Esophagus (tissue), 2 donors: ENCODE results near the gene AMH. TPM values are rescaled to one million over a fixed set of nuclear protein-coding genes. Genes with fewer than 3 reads are reported as not detected.

Experiments used
- H3K27ac ChIP-seq, 2 donors: one replicate each; pipeline ENCODE4 v1.5.1; 2013; ENCODE audit warnings: low read depth in 2 of 2, mild to moderate bottlenecking in 2 of 2, inconsistent platforms in 1 of 2, low read length in 1 of 2, moderate library complexity in 1 of 2
- H3K27me3 ChIP-seq, 2 donors: one replicate each; pipeline ENCODE4 v1.6.1; 2013; ENCODE audit warnings: low read length in 2 of 2, control low read depth in 1 of 2, mild to moderate bottlenecking in 1 of 2; ENCODE audit not compliant: insufficient read depth in 2 of 2, control insufficient read depth in 1 of 2
- H3K36me3 ChIP-seq, 2 donors: one replicate each; pipeline ENCODE4 v1.6.1; 2013; ENCODE audit warnings: low read length in 1 of 2; ENCODE audit not compliant: control insufficient read depth in 2 of 2, insufficient read depth in 2 of 2
- H3K4me1 ChIP-seq, 2 donors: one replicate each; pipeline ENCODE4 v1.6.1; 2013; ENCODE audit warnings: low read length in 1 of 2; ENCODE audit not compliant: control insufficient read depth in 2 of 2, insufficient read depth in 2 of 2
- H3K4me3 ChIP-seq, 2 donors: one replicate each; pipeline ENCODE4 v1.5.1; 2013; ENCODE audit warnings: low read length in 2 of 2, mild to moderate bottlenecking in 2 of 2, low read depth in 1 of 2, moderate library complexity in 1 of 2
- H3K9me3 ChIP-seq, 2 donors: one replicate each; pipeline ENCODE4 v1.6.1; 2013; ENCODE audit warnings: mild to moderate bottlenecking in 2 of 2, low read depth in 1 of 2, low read length in 1 of 2, moderate library complexity in 1 of 2; ENCODE audit not compliant: control insufficient read depth in 2 of 2, insufficient read depth in 1 of 2
- WGBS, 2 donors: extraction: QIAGEN DNeasy Blood & Tissue Kit; methylation state at CpG; one replicate each; pipeline ENCODE4 v1.1.7; 2013; 5-methylcytosine and 5-hydroxymethylcytosine counted together
- polyA plus RNA-seq, 2 donors: library from polyadenylated mRNA; stranded (reverse); fragments of 200-250 nt; gene quantifications; one replicate each; pipeline ENCODE4 v1.2.3, GENCODE V29; 2013
- donor health status: healthy with polysubstance abuse.
- donor health status: Bipolar disorder and iron deficiency.

The AMH gene
- polyA plus RNA-seq, 2 donors, result 0.55 to 2.5 TPM

DNA sequence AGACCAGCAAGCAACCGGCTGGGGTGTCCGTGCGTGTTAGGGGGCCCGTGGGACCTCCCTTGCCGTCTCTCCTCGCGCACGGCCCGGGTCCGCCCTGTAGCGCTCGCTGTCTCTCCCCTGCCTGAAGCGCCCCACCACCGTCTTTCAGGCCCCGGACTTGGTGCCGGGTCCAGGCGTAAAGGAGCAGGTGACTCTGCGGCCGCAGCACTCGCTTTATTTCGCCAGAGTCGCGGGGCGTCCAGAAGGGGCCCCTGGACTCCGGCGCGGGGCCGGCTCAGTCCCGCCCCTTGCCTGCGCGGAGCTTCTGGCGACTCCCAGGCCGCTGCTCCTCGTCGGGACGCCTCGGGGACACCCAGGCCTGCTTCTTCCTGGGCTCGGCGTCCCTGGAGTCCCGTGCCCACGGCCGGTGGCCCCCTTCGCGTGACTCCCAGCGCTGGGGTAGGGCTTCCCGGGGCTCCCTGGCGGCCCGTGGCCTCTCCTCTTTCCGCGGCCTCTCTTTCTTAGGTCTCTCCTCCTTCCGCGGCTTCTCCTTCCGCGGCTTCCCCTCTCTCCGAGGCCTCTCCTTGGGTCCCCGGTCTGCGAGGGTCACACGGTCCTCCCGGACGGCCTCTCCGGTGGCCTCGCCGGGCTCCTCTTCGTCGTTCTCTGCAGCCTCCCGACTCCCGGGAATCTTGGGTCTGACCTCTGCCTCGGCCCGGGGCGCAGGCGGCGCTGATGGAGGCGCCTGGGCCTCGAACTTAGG, 3.1 kb downstream of the AMH start:
- peaks cover 4 to 14% of the 10 kb centered on the region in 2 donors for H3K36me3 ChIP-seq
- H3K27me3 ChIP-seq, result peaks cover 0 to 25% of the 10 kb centered on the region in 2 donors
- peak overlapping the region in 1 of 2 donors; percentile 2 for H3K4me3 ChIP-seq
- WGBS, 2 donors, result 8 to 11% methylated on average over 71 to 74 of the region's 74 CpGs
- peaks cover 11 to 29% of the 10 kb centered on the region in 2 donors for H3K4me1 ChIP-seq
- H3K27ac ChIP-seq, result no peak overlapping the region
- no peaks in the 10 kb centered on the region for H3K9me3 ChIP-seq

DNA sequence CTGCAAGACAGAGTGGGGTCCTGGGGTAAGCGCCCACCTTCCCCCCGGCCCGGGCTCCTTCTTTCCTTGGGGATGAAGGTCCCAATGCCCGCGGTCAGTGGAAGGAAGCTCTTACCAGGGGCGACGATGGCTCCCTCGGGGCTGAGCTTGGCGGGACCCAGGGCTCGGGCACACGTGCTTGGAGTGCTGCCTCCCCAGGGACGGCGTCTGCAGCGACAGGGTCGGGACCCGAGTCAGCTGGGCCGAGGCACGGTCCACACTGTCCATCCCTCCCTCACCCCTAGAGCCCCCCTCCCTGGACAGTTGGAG, 3.6 kb downstream of the AMH start:
- H3K27me3 ChIP-seq, result peaks cover 0 to 25% of the 10 kb centered on the region in 2 donors
- H3K27ac ChIP-seq, result no peak overlapping the region
- H3K4me1 ChIP-seq, result peaks cover 11 to 29% of the 10 kb centered on the region in 2 donors
- H3K4me3 ChIP-seq, result no peak overlapping the region
- no peaks in the 10 kb centered on the region for H3K9me3 ChIP-seq
- H3K36me3 ChIP-seq, result peaks cover 4 to 9% of the 10 kb centered on the region in 2 donors
- 8 to 16% methylated on average over 7 to 18 of the region's 18 CpGs for WGBS, 2 donors

DNA sequence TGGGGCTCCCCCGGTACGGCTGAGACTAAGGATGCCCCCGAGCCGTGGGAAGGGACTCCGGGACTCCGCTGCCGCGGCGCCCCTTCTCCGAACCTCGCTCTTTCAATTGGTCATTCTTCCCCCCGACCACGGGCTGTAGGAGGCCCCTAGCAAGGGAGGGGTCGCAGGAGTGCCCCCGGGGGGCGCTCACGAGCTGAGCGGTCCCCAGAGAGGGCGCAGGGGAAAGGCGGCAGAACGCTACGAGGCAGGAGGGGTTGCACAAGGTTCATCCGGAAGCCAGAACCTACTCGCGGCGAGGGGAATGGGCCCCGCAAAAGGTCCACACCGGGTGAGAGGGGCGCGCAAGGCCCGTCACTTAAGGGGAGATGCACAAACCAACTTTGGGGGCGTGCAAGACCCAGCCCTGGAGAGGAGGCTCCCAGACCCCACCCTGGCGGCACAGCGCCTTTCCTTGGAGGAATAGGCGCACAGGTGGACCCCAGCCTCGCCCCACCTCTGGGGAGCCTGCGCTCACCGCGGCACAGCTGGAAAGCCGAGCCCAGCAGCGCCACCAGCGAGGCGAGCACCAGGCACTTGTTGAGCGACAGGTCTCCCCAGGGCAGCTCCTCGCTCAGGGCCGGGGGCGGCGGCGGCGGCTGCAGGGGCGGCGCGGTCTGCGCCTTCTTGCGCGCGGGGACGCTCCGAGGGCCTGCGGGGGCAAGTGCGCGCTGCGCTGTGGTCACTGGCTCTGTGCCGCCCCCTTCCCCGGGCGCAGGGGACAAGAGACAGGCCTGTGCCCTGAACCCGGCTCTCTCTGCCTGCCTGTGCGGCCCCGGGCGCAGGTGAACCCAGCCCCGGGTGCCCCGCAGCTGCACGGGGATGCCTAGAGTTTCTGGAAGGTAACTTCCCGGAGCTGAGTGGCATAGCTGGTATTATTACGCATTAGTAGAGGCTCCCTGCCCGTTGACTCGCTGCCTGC, 4.3 kb downstream of the AMH start:
- Histone ChIP-seq H3K4me1 (peaks cover 11 to 29% of the 10 kb centered on the region in 2 donors), H3K4me3 (no peak overlapping the region), H3K27me3 (peaks cover 0 to 25% of the 10 kb centered on the region in 2 donors), H3K9me3 (no peaks in the 10 kb centered on the region), H3K27ac (no peak overlapping the region), H3K36me3 (peaks cover 4 to 8% of the 10 kb centered on the region in 2 donors)
- WGBS, 2 donors, result 5 to 7% methylated on average over 72 to 77 of the region's 77 CpGs

GRCh38 chr19:2254064-2254872, 5.1 kb downstream of the AMH start:
- Histone ChIP-seq H3K27ac (no peak overlapping the region), H3K4me1 (peaks cover 11 to 29% of the 10 kb centered on the region in 2 donors), H3K27me3 (peaks cover 0 to 25% of the 10 kb centered on the region in 2 donors), H3K4me3 (no peak overlapping the region), H3K9me3 (no peaks in the 10 kb centered on the region), H3K36me3 (peaks cover 0 to under 1% of the 10 kb centered on the region in 2 donors)
- WGBS, 2 donors, result 69 to 74% methylated on average over 20 of the region's 20 CpGs

DNA sequence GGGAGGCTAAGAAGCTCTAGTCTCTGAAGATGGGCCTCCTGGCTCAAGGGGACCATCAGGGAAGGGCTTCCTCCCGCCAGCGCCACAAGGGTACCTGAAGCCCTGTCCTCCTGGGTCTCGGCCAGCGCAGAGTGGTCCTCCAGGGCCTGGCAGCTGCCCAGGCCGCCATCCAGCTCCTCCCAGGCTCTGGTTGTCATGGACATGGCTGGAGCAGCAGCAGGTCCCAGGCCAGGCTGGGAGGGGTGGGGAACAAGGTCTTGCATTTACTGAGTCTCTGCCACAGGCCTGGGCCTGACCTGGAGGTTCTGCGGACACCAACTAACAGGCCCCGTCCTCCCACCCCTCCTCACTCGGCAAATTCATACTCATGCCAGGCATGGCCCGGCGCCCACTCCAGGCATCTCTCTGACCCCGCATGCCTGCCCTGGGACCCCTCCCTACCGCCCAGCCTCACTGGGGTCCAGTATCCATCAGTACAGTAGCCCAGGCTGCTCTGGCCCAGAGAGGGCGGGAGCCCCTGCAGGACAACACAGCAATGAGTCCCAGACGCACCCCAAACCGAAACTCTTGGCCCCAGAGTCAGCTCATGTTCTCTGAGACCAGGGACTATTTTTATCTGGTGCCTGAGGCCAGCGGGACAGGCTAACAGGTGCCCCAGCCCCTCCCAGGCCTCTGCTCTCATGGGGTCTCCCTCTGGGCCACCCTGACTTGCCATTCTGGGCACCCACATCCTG, 6.2 kb downstream of the AMH start:
- peaks cover 11 to 26% of the 10 kb centered on the region in 2 donors for H3K4me1 ChIP-seq
- H3K9me3 ChIP-seq, result no peaks in the 10 kb centered on the region
- no peaks in the 10 kb centered on the region for H3K36me3 ChIP-seq
- H3K27me3 ChIP-seq, result peaks cover 0 to 22% of the 10 kb centered on the region in 2 donors
- WGBS, 2 donors, result 88 to 89% methylated on average over 16 of the region's 16 CpGs
- no peak overlapping the region for H3K4me3 ChIP-seq
- H3K27ac ChIP-seq, result no peak overlapping the region

GRCh38 chr19:2255982-2256685, 7.0 kb downstream of the AMH start, which contains the start of gene JSRP1:
TSS of gene JSRP1 (minus strand) at chr19:2256417. CDS start at chr19:2255314, 1,103 bp downstream.
- Histone ChIP-seq H3K27ac (no peak within 1 kb of the TSS), H3K36me3 (no peaks in the 10 kb centered on the region), H3K9me3 (no peaks in the 10 kb centered on the region), H3K4me3 (no peak within 1 kb of the TSS), H3K4me1 (peaks cover 8 to 18% of the 10 kb centered on the region in 2 donors), H3K27me3 (peaks cover 0 to 14% of the 10 kb centered on the region in 2 donors)
- WGBS, 2 donors, result 71 to 76% methylated on average over 24 of the region's 24 CpGs

DNA sequence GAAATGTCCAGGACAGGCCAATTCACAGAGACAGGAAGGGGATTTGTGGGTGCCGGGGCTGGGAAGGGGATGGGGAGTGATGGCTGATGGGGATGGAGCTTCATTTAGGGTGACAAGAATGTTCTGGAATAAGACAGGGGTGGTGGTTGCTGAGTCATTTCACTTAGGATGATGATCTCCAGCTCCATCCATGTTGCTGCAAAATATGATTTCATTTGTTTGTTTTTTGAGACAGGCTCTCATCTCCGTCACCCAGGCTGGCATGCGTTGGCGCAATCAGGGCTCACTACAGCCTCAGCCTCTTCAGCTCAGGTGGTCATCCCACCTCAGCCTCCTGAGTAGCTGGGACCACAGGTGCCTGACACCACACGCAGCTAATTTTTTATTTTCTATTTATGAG, 10.2 kb downstream of the AMH start:
- no peak overlapping the region for H3K27ac ChIP-seq
- H3K36me3 ChIP-seq, result no peaks in the 10 kb centered on the region
- WGBS, 2 donors, result 84 to 91% methylated on average over 5 of the region's 5 CpGs
- H3K9me3 ChIP-seq, result no peaks in the 10 kb centered on the region
- H3K27me3 ChIP-seq, result no peaks in the 10 kb centered on the region
- no peak overlapping the region for H3K4me3 ChIP-seq
- no peaks in the 10 kb centered on the region for H3K4me1 ChIP-seq

DNA sequence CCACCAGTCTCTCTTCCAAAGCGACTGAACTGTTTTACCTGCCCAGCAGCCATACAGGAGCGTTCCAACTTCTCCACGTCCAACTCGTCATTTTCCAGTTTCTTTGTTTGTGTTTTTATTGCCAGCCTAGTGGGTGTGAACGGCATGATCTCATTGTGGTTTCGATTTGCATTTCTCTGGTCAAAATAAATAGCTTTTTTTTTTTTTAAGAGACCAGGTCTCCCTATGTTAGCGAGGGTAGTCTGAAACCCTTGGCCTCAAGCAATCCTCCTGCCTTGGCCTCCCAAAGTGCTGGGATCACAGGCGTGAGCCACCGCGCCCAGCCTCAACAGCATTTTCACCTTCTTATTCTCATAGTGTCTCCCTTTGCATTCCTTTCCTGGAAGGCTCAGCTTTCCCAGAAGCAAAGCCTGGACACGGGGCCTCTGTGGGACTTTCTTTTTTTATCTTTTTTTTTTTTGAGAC, 11.2 kb downstream of the AMH start:
- Histone ChIP-seq H3K4me1 (no peaks in the 10 kb centered on the region), H3K27ac (peak overlapping the region in 1 of 2 donors; percentile 23), H3K9me3 (no peaks in the 10 kb centered on the region), H3K36me3 (no peaks in the 10 kb centered on the region), H3K27me3 (no peaks in the 10 kb centered on the region), H3K4me3 (peak overlapping the region in 1 of 2 donors; percentile 2)
- 56 to 57% methylated on average over 11 of the region's 11 CpGs for WGBS, 2 donors
